Renal cortical epithelial cell (primary cell): ENCODE measurements around the gene PITPNB. TPM values are rescaled to one million over a fixed set of nuclear protein-coding genes. Genes with fewer than 3 reads are reported as not detected.

Experiments
- DNase-seq: peaks from one replicate; pipeline ENCODE4 v3.0.0-alpha.2; 2011; ENCODE audit warnings: low read depth
- total RNA-seq: library from RNA; depleted of rRNA; stranded (reverse); fragments of >200 nt; gene quantifications from 2 replicates; pipeline ENCODE4 v1.2.3, GENCODE V29; 2014

PITPNB gene
- total RNA-seq, 1 donor from 2014 or later = 66.4 TPM

DNA sequence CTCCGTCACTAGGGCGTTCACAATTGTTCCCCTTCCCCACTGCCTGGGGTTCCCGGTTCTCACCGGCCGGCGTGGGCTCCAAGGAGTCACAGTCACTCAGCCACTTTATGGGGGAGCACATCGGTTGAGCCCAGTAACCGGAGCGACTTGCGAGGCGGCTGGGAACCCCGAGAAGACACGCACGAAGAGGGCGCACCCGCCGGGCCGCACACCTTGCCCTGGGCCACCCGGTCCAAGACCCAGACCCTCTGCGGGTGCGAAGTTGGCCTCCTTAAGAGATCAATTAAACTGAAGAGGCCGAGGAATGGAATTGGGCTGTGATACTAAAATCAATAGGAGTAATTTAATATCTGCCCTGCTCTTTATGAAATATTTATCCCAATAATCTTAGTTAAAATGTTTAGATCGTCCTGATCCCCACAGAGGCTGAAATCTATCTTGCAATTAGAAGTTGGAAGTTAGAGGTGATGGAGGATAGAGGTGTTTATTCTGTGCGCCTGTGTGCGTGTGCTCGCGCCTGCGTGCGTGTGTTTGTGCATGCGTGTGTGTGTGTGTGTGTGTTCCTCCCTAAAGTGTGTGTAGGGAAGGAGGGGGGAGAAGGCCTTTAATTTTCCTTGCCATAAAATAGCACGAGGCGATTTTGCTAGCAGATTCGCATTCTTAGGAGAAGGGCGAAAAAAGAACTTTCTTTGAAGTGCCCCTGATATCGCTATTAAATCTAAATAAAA, 116.5 kb downstream of the PITPNB start:
- no peak for DNase-seq

Other genes with a start within 250 kb of the PITPNB start
- 0.17 and 0.85 TPM in 2 replicates for gene MN1, start 117.5 kb downstream of the PITPNB start, total RNA-seq